WERI-Rb-1 (cell line): Measurements from ENCODE around the gene MRPS2.

Experiments
- DNase-seq: peaks from one replicate; pipeline ENCODE4 v3.0.0-alpha.2; 2020
- H3K27ac ChIP-seq: fragments of 250-450 bp; sonication (Bioruptor Pico); 2 replicates; pipeline ENCODE4 v1.5.1; 2020; ENCODE audit warnings: mild to moderate bottlenecking, moderate library complexity
- H3K27me3 ChIP-seq: fragments of 250-450 bp; sonication (Bioruptor Pico); 2 replicates; pipeline ENCODE4 v1.5.1; 2021; ENCODE audit warnings: mild to moderate bottlenecking, low read depth, moderate library complexity; ENCODE audit not compliant: insufficient read depth, severe bottlenecking
- H3K36me3 ChIP-seq: fragments of 250-450 bp; sonication (Bioruptor Pico); 2 replicates; pipeline ENCODE4 v1.5.1; 2020; ENCODE audit warnings: mild to moderate bottlenecking, moderate library complexity
- H3K4me3 ChIP-seq: 2 replicates; pipeline ENCODE4 v1.5.1; 2011; ENCODE audit warnings: low read depth, mild to moderate bottlenecking, control low read depth, low read length
- H3K9me3 ChIP-seq: fragments of 250-450 bp; sonication (Bioruptor Pico); 2 replicates; pipeline ENCODE4 v1.5.1; 2021; ENCODE audit warnings: mild to moderate bottlenecking, moderate library complexity; ENCODE audit not compliant: severe bottlenecking
- TF ChIP-seq, protein P1 (sequence below): IDR thresholded peaks from 2 replicates; pipeline ENCODE4 v1.5.1; 2011; ENCODE audit warnings: low read depth, mild to moderate bottlenecking, control low read depth, inconsistent platforms, low read length

Gene MRPS2

DNA sequence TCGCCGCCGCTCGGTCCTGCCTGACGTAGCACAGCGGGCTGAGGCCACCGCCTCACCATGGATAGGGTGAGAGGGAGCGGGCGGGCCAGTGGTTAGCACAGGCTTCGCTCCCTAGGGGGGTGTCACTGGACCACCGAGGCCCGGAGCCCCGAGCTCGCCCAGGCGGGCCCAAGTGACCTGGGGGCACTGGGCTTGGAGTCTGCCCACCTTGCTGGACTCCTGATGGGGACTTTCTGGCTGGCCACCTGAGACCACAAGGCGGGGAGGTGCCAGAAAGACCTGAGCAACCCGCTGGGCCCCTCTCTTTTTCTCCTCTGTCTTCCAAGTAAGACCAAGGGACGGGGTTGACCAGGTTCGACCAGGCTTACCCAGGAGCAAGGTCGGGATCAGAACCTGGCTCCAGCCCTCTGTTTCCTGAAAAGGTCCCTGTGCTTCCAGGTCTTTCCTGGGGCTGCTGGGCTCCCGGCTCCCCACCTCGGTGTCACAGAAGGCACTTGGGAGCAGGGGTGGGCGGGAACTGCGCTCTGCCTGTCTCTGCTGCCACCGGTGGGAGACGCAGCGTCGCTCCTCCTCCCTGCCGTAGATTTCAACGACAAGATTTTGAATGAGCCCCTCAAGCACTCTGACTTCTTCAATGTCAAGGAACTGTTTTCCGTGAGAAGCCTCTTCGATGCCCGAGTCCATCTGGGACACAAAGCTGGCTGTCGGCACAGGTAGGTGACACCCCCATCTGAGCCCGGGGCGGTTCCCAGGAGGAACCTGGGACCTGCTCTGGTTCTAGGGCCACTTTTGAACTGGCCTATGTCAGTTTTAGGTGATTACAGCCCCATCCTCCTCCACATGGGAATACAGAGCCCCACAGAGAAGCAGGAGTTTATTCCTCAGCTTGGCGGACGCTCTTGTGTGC, 1.0 kb downstream of the MRPS2 start:
- no peaks in the 10 kb centered on the region for H3K27me3 ChIP-seq
- peaks cover 51% of the 10 kb centered on the region for H3K36me3 ChIP-seq
- H3K27ac ChIP-seq: peak overlapping the region; percentile 94
- DNase-seq: no peak
- TF ChIP-seq, protein P1, sequence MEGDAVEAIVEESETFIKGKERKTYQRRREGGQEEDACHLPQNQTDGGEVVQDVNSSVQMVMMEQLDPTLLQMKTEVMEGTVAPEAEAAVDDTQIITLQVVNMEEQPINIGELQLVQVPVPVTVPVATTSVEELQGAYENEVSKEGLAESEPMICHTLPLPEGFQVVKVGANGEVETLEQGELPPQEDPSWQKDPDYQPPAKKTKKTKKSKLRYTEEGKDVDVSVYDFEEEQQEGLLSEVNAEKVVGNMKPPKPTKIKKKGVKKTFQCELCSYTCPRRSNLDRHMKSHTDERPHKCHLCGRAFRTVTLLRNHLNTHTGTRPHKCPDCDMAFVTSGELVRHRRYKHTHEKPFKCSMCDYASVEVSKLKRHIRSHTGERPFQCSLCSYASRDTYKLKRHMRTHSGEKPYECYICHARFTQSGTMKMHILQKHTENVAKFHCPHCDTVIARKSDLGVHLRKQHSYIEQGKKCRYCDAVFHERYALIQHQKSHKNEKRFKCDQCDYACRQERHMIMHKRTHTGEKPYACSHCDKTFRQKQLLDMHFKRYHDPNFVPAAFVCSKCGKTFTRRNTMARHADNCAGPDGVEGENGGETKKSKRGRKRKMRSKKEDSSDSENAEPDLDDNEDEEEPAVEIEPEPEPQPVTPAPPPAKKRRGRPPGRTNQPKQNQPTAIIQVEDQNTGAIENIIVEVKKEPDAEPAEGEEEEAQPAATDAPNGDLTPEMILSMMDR: no peak
- H3K9me3 ChIP-seq: no peaks in the 10 kb centered on the region
- peak overlapping the region; percentile 94 for H3K4me3 ChIP-seq

DNA sequence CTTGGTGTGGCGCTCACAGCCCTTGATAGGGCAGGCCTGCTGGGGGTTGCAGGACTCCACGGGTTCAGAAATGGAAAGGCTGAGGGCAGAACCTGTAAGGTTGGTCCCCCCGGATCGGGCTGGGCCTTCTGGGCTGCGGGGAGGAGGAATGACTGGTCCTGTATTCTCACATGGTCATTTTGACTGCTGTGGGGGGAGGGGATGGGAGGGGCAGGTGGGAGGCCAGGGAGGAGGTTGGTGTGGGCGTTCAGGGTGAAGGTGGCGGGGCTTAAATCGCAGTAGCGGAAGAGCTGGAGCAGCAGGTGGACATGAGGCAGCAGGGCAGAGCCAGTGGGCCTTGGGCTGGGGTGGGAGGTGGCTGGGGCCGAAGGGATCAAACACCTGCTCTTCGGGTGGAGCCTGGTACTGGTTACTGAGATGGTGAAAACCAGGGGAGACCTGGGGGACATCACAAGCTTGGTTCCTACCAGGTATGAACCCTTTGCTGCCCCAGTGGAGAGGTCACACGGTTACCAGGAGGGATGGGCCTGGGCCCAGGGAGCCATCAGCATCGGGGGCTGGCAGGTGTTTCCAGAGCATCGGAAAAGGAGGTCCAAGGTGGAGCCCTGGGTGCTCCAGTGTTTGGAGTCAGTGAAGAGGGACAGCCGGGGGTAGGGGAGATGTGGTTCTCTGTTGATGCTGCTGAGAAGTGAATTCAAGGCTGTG, 1.8 kb downstream of the MRPS2 start:
- H3K9me3 ChIP-seq: no peaks in the 10 kb centered on the region
- peaks cover 51% of the 10 kb centered on the region for H3K36me3 ChIP-seq
- H3K4me3 ChIP-seq: no peak overlapping the region
- TF ChIP-seq, protein P1: no peak
- H3K27ac ChIP-seq: no peak overlapping the region
- H3K27me3 ChIP-seq: no peaks in the 10 kb centered on the region
- DNase-seq: no peak

DNA sequence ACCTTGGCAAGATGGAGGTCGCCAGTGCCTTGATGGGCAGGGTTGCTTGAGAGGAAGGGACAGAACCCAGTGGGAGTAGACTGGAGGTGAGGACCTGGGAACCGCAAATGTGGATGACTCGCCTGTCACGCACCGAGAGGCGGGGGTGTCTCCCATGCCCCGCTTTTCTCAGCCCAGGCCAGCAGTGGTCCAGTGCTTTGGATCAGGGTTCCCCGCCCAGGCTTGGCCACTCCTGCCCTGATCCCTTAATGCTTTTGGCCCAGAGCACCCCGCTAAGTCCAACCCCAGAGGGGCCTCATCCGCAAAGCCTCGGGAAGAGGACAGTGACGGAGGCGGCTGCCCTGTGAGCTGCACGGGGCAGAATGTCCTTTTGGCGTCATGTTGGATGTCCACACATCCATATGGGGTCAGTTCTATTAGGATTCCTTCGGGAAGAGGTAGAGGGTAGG, 2.4 kb downstream of the MRPS2 start:
- Histone ChIP-seq H3K4me3 (no peak overlapping the region), H3K27me3 (no peaks in the 10 kb centered on the region), H3K27ac (no peak overlapping the region), H3K9me3 (no peaks in the 10 kb centered on the region), H3K36me3 (peaks cover 51% of the 10 kb centered on the region)
- TF ChIP-seq, protein P1: no peak
- DNase-seq: no peak

DNA sequence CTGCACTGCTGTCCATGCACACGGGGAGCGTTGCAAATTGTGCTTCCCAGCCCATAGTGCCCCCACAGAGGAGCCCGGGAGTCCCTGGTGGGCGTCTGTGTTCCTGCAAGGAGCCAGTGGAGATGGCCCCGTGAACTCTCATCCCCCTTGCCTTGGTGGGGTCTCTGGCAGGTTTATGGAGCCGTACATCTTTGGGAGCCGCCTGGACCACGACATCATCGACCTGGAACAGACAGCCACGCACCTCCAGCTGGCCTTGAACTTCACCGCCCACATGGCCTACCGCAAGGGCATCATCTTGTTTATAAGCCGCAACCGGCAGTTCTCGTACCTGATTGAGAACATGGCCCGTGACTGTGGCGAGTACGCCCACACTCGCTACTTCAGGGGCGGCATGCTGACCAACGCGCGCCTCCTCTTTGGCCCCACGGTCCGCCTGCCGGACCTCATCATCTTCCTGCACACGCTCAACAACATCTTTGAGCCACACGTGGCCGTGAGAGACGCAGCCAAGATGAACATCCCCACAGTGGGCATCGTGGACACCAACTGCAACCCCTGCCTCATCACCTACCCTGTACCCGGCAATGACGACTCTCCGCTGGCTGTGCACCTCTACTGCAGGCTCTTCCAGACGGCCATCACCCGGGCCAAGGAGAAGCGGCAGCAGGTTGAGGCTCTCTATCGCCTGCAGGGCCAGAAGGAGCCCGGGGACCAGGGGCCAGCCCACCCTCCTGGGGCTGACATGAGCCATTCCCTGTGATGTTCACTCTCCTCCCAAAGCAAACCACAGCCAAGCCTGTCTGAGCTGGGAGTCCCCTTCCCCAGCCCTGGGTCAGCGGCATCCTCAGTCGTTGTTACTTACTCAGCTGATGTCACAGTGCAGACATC, 3.1 kb downstream of the MRPS2 start:
- Histone ChIP-seq H3K27me3 (no peaks in the 10 kb centered on the region), H3K4me3 (no peak overlapping the region), H3K27ac (no peak overlapping the region), H3K36me3 (peaks cover 51% of the 10 kb centered on the region), H3K9me3 (no peaks in the 10 kb centered on the region)
- TF ChIP-seq, protein P1: no peak
- no peak for DNase-seq

DNA sequence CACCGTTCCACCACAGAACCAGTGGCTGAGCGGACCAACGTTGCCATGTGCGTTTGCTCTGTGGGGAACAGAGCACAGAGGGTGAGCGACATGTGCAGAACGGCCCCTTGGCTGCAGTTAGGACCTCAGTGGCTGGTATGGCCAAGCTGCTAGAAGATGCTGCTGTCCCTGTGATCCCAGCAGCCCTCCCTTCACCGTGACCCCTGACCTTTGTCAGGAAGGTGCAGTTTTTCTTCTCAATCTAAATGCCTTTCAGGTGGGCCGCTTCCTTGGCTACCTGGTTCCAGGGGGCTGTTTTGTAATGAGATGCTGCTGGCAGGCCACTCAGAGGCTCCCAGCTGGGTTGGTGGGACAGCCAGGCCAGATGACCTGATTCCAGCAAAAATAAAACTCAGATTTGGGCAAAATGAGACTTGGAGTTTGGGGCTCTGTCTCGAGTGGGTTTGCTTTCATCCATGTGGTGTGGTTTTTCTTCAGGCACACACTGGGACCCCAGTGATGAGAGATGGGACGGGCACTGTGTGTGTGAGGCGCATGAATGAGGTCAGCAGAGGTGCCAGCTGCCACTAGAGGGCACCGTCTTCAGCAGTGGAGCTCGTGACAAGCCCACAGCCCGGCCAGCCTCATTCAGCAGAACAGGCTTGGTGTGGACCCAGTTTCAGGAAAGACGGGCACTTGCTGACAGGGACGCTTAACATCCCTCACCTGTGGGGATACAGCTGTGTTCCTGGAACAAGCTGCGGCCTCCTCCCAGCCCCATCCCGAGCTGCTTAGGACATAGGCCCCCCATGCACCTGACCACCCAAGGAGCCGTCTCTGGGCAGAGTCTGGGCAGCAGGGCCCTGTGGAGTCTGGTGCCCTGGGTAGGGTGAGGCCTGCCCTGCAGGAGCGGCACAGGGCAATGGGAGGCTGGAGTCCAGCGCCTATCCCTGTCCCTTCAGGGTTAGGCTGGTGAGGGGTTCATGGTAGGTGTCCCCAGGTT, 4.1 kb downstream of the MRPS2 start:
- Histone ChIP-seq H3K9me3 (peaks cover 7% of the 10 kb centered on the region), H3K27ac (peak overlapping the region; percentile 81), H3K27me3 (no peaks in the 10 kb centered on the region), H3K36me3 (peaks cover 51% of the 10 kb centered on the region), H3K4me3 (no peak overlapping the region)
- TF ChIP-seq, protein P1: peak; percentile 97
- DNase-seq: peak; percentile 77
